CD14-positive monocyte (primary cell): ENCODE measurements around the gene ASPSCR1. TPM values are rescaled to one million over a fixed set of nuclear protein-coding genes. Genes with fewer than 3 reads are reported as not detected.

Experiments
- DNase-seq, 3 donors: peaks; one replicate each; pipeline ENCODE4 v3.0.0-alpha.2; 2011 to 2022
- H2AFZ ChIP-seq: 2 replicates; pipeline ENCODE4 v1.6.0; 2012; ENCODE audit warnings: mild to moderate bottlenecking, low read depth, low read length, inconsistent platforms; ENCODE audit not compliant: insufficient read depth, poor library complexity, severe bottlenecking
- H3K27ac ChIP-seq, 2 donors: 1 replicate in 1 of 2; 2 replicates in 1 of 2; pipeline ENCODE4 v1.5.1; 2012 to 2013; ENCODE audit warnings: low read length in 2 of 2, control low read depth in 1 of 2, inconsistent platforms in 1 of 2, low read depth in 1 of 2, mild to moderate bottlenecking in 1 of 2
- H3K27me3 ChIP-seq, 2 donors: one replicate each; pipeline versions ENCODE4 v1.6.0 to v1.6.1; 2011 to 2013; ENCODE audit warnings: low read length in 2 of 2; ENCODE audit not compliant: control insufficient read depth in 2 of 2, insufficient read depth in 2 of 2
- H3K36me3 ChIP-seq, 2 donors: replicated peaks in 1 of 2; 1 replicate in 1 of 2; 2 replicates in 1 of 2; pipeline versions ENCODE4 v1.5.1 to v1.6.1; 2012 to 2013; ENCODE audit warnings: low read length in 2 of 2, control low read depth in 1 of 2, inconsistent platforms in 1 of 2, mild to moderate bottlenecking in 1 of 2; ENCODE audit not compliant: insufficient read depth in 2 of 2, control insufficient read depth in 1 of 2
- H3K4me1 ChIP-seq, 2 donors: 1 replicate in 1 of 2; 2 replicates in 1 of 2; pipeline versions ENCODE4 v1.5.1 to v1.6.1; 2012 to 2013; ENCODE audit warnings: low read length in 2 of 2, control low read depth in 1 of 2, inconsistent platforms in 1 of 2, mild to moderate bottlenecking in 1 of 2, moderate library complexity in 1 of 2; ENCODE audit not compliant: insufficient read depth in 2 of 2, control insufficient read depth in 1 of 2
- H3K4me2 ChIP-seq: replicated peaks from 2 replicates; pipeline ENCODE3; 2012; ENCODE audit warnings: low read length, moderate library complexity, mild to moderate bottlenecking; ENCODE audit not compliant: poor library complexity, severe bottlenecking; ENCODE audit errors: extremely low read depth
- H3K4me3 ChIP-seq, 3 experiments: fragments of 200-600 bp in 1 of 3; sonication (generic) in 1 of 3; replicated peaks in 1 of 3; 1 replicate in 2 of 3; 2 replicates in 1 of 3; pipeline ENCODE4 v1.5.1; 2011 to 2013; ENCODE audit warnings: low read length in 3 of 3, mild to moderate bottlenecking in 3 of 3, control low read depth in 2 of 3, low read depth in 2 of 3, inconsistent platforms in 1 of 3, moderate library complexity in 1 of 3
- H3K79me2 ChIP-seq: 2 replicates; pipeline ENCODE4 v1.6.0; 2012; ENCODE audit warnings: mild to moderate bottlenecking, control low read depth, inconsistent platforms, low read length, moderate library complexity; ENCODE audit not compliant: insufficient read depth
- H3K9ac ChIP-seq: 2 replicates; pipeline ENCODE4 v1.6.0; 2017; ENCODE audit warnings: low read length, mild to moderate bottlenecking; ENCODE audit not compliant: insufficient read depth, poor library complexity, severe bottlenecking
- H3K9me3 ChIP-seq, 2 donors: replicated peaks in 1 of 2; 1 replicate in 1 of 2; 2 replicates in 1 of 2; pipeline versions ENCODE4 v1.5.1 to v1.6.1; 2012 to 2013; ENCODE audit warnings: low read length in 2 of 2, control low read depth in 1 of 2; ENCODE audit not compliant: control insufficient read depth in 1 of 2, insufficient read depth in 1 of 2
- H4K20me1 ChIP-seq: 2 replicates; pipeline ENCODE4 v1.6.0; 2012; ENCODE audit warnings: mild to moderate bottlenecking, low read length, control low read depth, moderate library complexity; ENCODE audit not compliant: insufficient read depth
- H3K27ac Mint-ChIP-seq, 7 donors: one replicate each; pipeline ENCODE4 v1.8.0; 2020; ENCODE audit warnings: mild to moderate bottlenecking in 7 of 7, mixed read lengths in 7 of 7, moderate library complexity in 6 of 7, inconsistent platforms in 2 of 7
- H3K27me3 Mint-ChIP-seq, 3 donors: one replicate each; pipeline ENCODE4 v1.8.0; 2021 to 2022; ENCODE audit warnings: low read depth in 3 of 3, mild to moderate bottlenecking in 3 of 3, mixed read lengths in 3 of 3, moderate library complexity in 3 of 3, inconsistent platforms in 1 of 3
- H3K36me3 Mint-ChIP-seq, 2 donors: one replicate each; pipeline ENCODE4 v1.8.0; 2020; ENCODE audit warnings: mixed read lengths in 2 of 2, inconsistent platforms in 1 of 2, mild to moderate bottlenecking in 1 of 2
- H3K4me1 Mint-ChIP-seq: one replicate; pipeline ENCODE4 v1.8.0; 2020; ENCODE audit warnings: mild to moderate bottlenecking, mixed read lengths
- H3K4me3 Mint-ChIP-seq, 2 donors: one replicate each; pipeline ENCODE4 v1.8.0; 2020; ENCODE audit warnings: mild to moderate bottlenecking in 2 of 2, mixed read lengths in 2 of 2, moderate library complexity in 1 of 2
- H3K9me3 Mint-ChIP-seq, 7 donors: one replicate each; pipeline ENCODE4 v1.8.0; 2020 to 2022; ENCODE audit warnings: mixed read lengths in 7 of 7, mild to moderate bottlenecking in 6 of 7, moderate library complexity in 6 of 7, inconsistent platforms in 2 of 7
- CTCF ChIP-seq: fragments of 200-600 bp; IDR thresholded peaks from one replicate; pipeline ENCODE4 v1.8.0; 2022; ENCODE audit warnings: antibody characterized with exemption, mild to moderate bottlenecking
- WGBS: methylation state at CpG from one replicate; pipeline ENCODE4 v1.1.5; 2013; ENCODE audit warnings: missing lambda C conversion rate; ENCODE audit not compliant: insufficient coverage; 5-methylcytosine and 5-hydroxymethylcytosine counted together
- intact Hi-C, 2 donors: fragments of 100-400 bp; cut with micrococcal nuclease; formaldehyde crosslinking; loops; one replicate each; pipeline versions ENCODE4 v1.15.0 to v1.15.1; 2023
- polyA plus RNA-seq, 3 donors: library from polyadenylated mRNA; depleted of rRNA in 1 of 3; unstranded in 2 of 3; stranded (reverse) in 1 of 3; fragments of 300-500 nt in 2 of 3; fragments of >200 nt in 1 of 3; fragmentation: Illumina TruSeq in 2 of 3; gene quantifications; 1 replicate in 2 of 3; 2 replicates in 1 of 3; pipeline ENCODE4 v1.2.3, GENCODE V29; 2012 to 2021

ASPSCR1 gene
- polyA plus RNA-seq, 3 donors: 25.5 to 31.9 (median 25.6) TPM

- Histone ChIP-seq H3K27me3 (no peaks in the 10 kb centered on the region), H3K4me3 (no peak overlapping the region), H3K4me2 (no peak overlapping the region), H3K36me3 (peaks cover 5 to 17% of the 10 kb centered on the region in 2 donors), H3K27ac (no peak overlapping the region), H4K20me1 (peaks cover 32% of the 10 kb centered on the region), H3K9me3 (no peaks in the 10 kb centered on the region), H3K79me2 (peaks cover 24% of the 10 kb centered on the region), H3K9ac (no peak overlapping the region), H2AFZ (no peak overlapping the region), H3K4me1 (peaks cover 15 to 18% of the 10 kb centered on the region in 2 donors)
- Mint-ChIP-seq H3K27me3 (peaks cover 0 to 1% (median 0%) of the 10 kb centered on the region in 3 donors), H3K4me1 (peaks cover 14% of the 10 kb centered on the region), H3K4me3 (no peak overlapping the region), H3K27ac (no peak overlapping the region), H3K36me3 (peaks cover 6 to 17% of the 10 kb centered on the region in 2 donors), H3K9me3 (no peaks in the 10 kb centered on the region)
- WGBS: 88% methylated on average over 8 of the region's 13 CpGs
- TF ChIP-seq CTCF: no peak
- no peak for DNase-seq
- intact Hi-C loops: no loop called here
Observed at GRCh38 chr17:82017612-82018151, 40.3 kb downstream of the ASPSCR1 start.

- Histone ChIP-seq H3K9ac (no peak overlapping the region), H3K4me1 (peaks cover 15 to 19% of the 10 kb centered on the region in 2 donors), H3K4me2 (no peak overlapping the region), H3K79me2 (peaks cover 25% of the 10 kb centered on the region), H4K20me1 (peaks cover 32% of the 10 kb centered on the region), H3K4me3 (no peak overlapping the region), H3K36me3 (peaks cover 5 to 17% of the 10 kb centered on the region in 2 donors), H3K27me3 (no peaks in the 10 kb centered on the region), H3K9me3 (no peaks in the 10 kb centered on the region), H3K27ac (no peak overlapping the region), H2AFZ (no peak overlapping the region)
- peaks cover 14% of the 10 kb centered on the region for H3K4me1 Mint-ChIP-seq
- no peak overlapping the region for H3K4me3 Mint-ChIP-seq
- DNase-seq: no peak
- intact Hi-C loops: no loop called here
- WGBS: 85% methylated on average over 18 of the region's 19 CpGs
- peak overlapping the region in 1 of 7 donors; percentile 27 for H3K27ac Mint-ChIP-seq
- no peak for TF ChIP-seq CTCF
- peaks cover 0 to 1% (median 0%) of the 10 kb centered on the region in 3 donors for H3K27me3 Mint-ChIP-seq
- peaks cover 6 to 15% of the 10 kb centered on the region in 2 donors for H3K36me3 Mint-ChIP-seq
- no peaks in the 10 kb centered on the region for H3K9me3 Mint-ChIP-seq
Observed at GRCh38 chr17:82018152-82018988, 40.9 kb downstream of the ASPSCR1 start.
